Skeletal muscle satellite cell (primary cell): Measurements from ENCODE around the gene COQ8A.

Experiments used
- H3K27me3 ChIP-seq: 2 replicates; pipeline ENCODE4 v1.7.0; 2013; ENCODE audit warnings: low read length; ENCODE audit not compliant: control insufficient read depth, insufficient read depth
- H3K36me3 ChIP-seq: 2 replicates; pipeline ENCODE4 v1.7.0; 2013; ENCODE audit warnings: mild to moderate bottlenecking, control low read depth, low read length; ENCODE audit not compliant: insufficient read depth
- H3K4me1 ChIP-seq: 2 replicates; pipeline ENCODE4 v1.7.0; 2013; ENCODE audit warnings: low read length; ENCODE audit not compliant: control insufficient read depth, insufficient read depth
- H3K4me2 ChIP-seq: 2 replicates; pipeline ENCODE4 v1.7.0; 2013; ENCODE audit warnings: mild to moderate bottlenecking, low read length
- H3K4me3 ChIP-seq: 2 replicates; pipeline ENCODE4 v1.7.0; 2013; ENCODE audit warnings: low read length
- H3K9ac ChIP-seq: 2 replicates; pipeline ENCODE4 v1.7.0; 2013; ENCODE audit warnings: mild to moderate bottlenecking, low read depth, low read length, moderate library complexity
- H3K9me3 ChIP-seq: replicated peaks from 2 replicates; pipeline ENCODE4 v1.7.0; 2013; ENCODE audit warnings: mild to moderate bottlenecking, control low read depth, low read length

COQ8A gene

DNA sequence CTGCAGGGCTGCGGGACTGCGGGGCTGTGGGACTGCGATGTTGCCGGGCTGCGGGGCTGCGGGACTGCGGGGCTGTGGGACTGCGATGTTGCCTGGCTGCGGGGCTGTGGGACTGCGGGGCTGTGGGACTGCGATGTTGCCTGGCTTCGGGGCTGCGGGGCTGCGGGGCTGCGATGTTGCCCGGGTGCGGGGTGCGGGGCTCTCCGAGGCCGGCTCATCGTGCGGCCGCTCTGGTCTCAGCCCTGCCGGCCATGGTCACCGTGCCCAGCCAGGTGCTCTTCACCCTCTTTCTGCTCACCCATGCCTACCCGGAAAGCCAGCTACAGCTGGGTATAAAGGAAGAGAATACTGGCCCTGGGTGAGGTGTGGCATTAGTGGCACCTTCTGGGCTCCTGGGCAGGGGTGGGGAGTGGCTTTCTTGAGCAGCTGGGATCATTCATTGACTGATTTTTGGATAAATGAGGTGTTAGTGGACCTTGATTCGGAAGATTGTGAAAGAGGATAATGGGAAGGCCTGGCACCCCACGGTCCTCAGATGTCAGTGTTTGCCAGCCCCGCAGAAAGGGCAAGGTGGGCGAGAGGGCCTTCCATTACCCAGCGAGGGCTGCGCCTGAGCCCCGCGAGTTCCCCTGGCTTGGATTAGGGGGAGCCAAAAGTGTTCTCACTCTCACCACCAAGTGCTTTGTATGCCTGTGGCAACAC lies 36.3 kb downstream of the COQ8A start:
- Histone ChIP-seq H3K4me3 (no peak overlapping the region), H3K27me3 (no peaks in the 10 kb centered on the region), H3K9ac (no peak overlapping the region), H3K9me3 (no peaks in the 10 kb centered on the region), H3K4me2 (no peak overlapping the region), H3K4me1 (peaks cover 4% of the 10 kb centered on the region), H3K36me3 (no peaks in the 10 kb centered on the region)

DNA sequence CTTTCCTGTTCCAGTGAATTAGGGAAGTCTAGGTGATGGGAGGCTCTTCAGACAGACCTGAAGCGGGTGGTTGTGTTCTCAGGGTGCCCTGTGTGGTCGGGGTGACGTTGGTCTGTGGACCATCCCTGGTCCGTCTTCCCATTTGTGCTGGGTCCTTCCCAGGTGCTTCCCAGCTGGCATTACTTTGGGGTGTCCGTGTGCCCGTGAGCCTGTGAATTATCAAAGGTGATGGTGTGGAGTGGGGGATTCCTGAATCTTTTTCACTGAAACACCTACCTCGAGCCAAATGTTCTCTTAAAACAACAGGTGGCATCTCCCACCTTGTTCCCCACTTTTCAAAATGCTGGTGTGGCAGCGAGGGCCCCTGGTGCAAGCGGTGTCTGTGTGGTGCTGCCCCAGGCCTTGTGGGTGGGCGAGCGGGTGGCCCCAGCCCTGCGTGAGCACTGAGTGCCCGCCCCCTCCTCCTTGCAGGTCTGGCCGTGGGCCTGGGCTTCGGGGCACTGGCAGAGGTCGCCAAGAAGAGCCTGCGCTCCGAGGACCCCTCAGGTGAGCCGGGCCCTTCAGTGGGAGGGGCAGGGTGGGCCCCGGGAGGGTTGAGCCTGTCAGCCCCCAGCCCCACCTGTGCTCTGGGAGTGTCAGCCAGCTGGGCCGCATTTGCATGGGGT lies 37.0 kb downstream of the COQ8A start:
- Histone ChIP-seq H3K36me3 (no peaks in the 10 kb centered on the region), H3K9me3 (no peaks in the 10 kb centered on the region), H3K27me3 (no peaks in the 10 kb centered on the region), H3K4me2 (no peak overlapping the region), H3K9ac (no peak overlapping the region), H3K4me3 (no peak overlapping the region), H3K4me1 (peaks cover 4% of the 10 kb centered on the region)

DNA sequence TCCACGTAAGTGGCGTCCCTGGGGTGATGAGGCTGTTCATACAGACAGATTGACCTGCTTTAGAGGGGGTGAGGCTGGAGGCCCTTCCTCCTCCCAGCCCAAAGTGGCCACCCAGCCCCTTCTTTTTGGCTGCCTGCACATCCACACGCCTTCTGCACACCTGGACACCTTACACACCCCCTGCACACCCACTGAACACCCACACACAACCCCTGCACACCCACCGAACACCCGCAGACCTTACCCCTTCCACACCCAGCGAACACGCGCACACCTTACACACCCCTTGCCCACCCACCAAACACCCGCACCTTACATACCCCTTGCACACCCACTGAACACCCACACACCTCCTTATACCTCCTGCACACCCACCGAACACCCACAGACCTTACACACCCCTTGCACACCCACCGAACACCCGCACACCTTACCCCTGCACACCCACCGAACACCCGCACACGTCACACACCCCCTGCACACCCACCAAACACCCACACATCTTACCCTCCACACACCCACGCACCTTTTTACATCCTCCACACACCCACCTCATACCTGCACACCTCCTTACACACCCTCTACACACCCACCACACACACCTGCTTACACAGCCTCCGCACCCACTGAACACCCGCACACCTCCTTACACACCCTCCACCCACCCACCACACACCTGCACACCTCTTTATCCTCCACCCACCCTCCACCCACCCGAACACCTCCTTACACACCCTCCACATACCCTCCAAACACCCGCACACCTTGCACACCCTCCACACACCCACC lies 37.7 kb downstream of the COQ8A start:
- no peaks in the 10 kb centered on the region for H3K36me3 ChIP-seq
- no peaks in the 10 kb centered on the region for H3K27me3 ChIP-seq
- H3K9ac ChIP-seq: no peak overlapping the region
- H3K4me1 ChIP-seq: peaks cover 4% of the 10 kb centered on the region
- H3K9me3 ChIP-seq: no peaks in the 10 kb centered on the region
- no peak overlapping the region for H3K4me3 ChIP-seq
- no peak overlapping the region for H3K4me2 ChIP-seq

DNA sequence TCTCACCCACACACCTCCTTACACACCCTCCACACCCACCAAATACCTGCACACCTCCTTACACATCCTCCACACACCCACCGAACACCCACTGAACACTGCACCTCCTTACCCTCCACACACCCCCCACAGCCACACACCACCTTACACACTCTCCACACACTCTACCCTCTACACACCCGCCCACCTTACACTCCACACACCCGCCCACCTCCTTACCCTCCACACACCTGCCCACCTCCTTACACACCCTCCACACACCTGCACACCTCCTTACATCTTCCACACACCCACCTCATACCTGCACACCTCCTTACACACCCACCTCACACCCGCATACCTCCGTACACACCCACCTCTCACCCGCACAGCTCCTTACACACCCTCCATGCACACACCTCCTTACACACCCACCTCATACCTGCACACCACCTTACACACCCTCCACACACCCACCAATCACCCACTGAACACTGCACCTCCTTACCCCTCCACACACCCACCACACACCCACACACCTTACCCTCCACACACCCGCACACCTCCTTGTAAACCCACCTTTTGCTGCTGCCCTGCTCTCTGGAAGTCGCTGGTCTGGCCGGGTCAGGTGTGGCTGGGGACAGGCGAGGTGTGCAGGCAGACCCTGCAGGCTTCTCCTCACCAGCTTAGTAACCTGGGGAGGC lies 38.5 kb downstream of the COQ8A start:
- H3K4me3 ChIP-seq: no peak overlapping the region
- H3K36me3 ChIP-seq: no peaks in the 10 kb centered on the region

DNA sequence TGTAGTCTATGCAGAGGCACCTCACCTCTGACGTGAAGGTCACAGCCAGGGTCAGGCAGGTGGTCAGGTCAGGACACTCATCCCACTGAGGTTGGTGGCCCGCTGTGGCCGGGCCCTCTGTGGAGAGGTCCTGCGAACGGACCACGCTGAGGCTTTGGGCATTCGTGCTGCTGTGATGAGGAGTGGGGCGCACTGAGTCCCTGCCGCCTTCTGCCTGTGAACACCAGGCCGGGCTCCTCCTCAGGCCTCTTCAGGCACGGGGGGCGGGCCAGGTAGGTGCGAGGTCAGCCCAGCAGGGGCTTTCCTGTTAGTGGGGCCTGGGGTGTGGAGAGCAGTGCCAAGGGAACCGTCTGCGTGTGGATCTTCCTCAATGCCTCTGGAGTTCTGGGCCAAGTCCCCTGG lies 39.0 kb downstream of the COQ8A start:
- no peak overlapping the region for H3K4me2 ChIP-seq
- no peak overlapping the region for H3K9ac ChIP-seq
- H3K36me3 ChIP-seq: no peaks in the 10 kb centered on the region
- H3K9me3 ChIP-seq: no peaks in the 10 kb centered on the region
- peaks cover 3% of the 10 kb centered on the region for H3K4me1 ChIP-seq
- no peak overlapping the region for H3K4me3 ChIP-seq
- H3K27me3 ChIP-seq: no peaks in the 10 kb centered on the region

More for the DNA sequence above, 38.5 kb downstream of the COQ8A start:
- Histone ChIP-seq H3K4me1 (peaks cover 4% of the 10 kb centered on the region), H3K9ac (no peak overlapping the region), H3K27me3 (no peaks in the 10 kb centered on the region), H3K4me2 (no peak overlapping the region), H3K9me3 (no peaks in the 10 kb centered on the region)

DNA sequence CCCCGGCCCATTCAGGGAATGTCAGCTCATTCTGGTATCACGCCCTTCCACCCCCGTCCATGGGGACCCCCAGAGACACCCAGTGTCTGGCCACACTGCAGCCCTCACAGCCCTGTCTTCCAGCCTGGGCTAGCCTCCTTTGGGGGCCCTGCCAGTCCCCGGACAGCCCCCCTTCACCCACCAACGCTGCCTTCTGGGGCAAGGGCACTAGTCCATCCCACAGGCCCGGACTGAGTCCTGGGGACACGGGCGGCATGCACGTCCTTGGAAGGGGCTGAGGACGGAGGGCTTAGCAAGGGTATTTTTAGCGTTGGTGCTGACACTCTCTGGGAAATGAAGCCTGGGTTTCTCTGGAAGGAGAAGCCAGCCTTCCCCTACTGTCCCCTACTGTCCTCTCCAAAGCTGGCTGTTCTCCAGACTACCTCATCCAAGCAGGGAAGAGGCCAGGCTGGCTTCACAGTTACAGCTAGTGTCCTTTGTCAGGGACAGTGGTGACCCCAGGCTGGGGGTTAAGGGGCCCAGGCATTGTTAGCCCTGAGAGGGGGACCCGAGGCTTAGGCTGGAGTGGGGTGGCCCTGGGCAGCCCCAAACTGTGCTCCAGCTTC lies 39.5 kb downstream of the COQ8A start:
- H3K36me3 ChIP-seq: no peaks in the 10 kb centered on the region
- no peak overlapping the region for H3K9ac ChIP-seq
- H3K4me1 ChIP-seq: no peaks in the 10 kb centered on the region
- H3K4me3 ChIP-seq: no peak overlapping the region
- no peaks in the 10 kb centered on the region for H3K9me3 ChIP-seq
- H3K27me3 ChIP-seq: no peaks in the 10 kb centered on the region
- H3K4me2 ChIP-seq: no peak overlapping the region

DNA sequence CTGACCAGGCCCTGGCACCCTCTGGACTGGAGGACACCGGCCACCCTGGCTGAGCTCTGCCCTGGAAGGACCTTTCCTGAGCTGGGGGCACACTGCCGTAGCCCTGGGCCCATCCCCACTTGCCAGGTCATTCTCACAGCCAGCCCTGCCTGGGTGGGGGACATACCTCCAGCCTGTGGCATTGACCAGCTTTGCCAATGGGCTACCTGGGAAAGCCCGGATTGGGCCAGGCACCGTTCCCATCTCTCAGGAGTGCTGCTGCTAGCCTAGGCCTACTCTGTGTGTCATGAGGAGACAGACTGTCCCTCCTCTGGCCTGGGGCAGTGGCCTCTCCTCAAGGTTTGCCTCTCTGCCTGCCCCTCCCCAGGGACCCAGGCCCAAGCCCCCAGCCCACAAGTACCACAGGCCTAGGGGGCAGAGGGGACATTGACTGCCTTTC lies 40.0 kb downstream of the COQ8A start:
- Histone ChIP-seq H3K9ac (no peak overlapping the region), H3K36me3 (no peaks in the 10 kb centered on the region), H3K4me1 (no peaks in the 10 kb centered on the region), H3K27me3 (no peaks in the 10 kb centered on the region), H3K9me3 (no peaks in the 10 kb centered on the region), H3K4me2 (no peak overlapping the region), H3K4me3 (no peak overlapping the region)

DNA sequence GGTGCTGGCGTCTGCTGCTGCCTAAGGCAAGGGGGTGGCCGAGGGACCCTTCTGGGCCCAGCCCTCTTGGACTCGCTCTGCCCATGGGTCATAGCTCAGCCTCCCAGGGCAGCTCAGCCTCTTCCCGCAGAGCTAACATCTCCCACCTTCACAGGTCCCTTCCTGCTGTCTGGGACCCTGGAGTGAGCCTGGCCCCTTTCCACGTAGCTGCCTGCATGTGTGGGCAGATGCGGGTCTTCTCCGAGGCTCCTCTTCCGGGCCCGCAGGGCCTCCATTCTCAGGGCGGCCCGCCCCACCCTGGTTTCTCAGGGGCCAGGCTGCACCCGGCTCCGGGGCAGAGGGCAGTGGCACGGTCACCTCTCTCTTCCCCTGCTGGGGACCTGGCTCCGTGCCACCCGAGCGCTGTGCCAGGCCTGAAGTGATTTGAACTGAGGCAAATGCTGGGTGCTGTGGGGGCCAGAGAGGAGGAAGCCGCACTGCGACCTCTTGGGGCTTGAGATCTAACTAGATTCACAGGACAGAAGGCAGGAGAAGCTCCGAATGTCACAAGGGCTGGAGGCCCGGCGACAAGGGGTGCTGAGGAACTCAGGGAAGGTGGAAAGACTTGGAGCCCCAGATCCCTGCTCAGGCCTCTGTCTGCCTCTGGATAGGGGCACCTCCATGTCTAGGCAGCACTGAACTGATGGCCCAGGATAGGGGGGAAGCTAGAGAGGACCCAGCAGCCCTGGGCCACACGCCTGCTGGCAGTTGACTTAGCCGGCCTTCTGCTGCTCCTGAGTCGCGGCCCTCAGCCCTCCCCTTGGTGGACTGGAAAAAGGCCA lies 40.7 kb downstream of the COQ8A start:
- no peak overlapping the region for H3K4me3 ChIP-seq
- H3K27me3 ChIP-seq: no peaks in the 10 kb centered on the region
- no peak overlapping the region for H3K4me2 ChIP-seq
- no peaks in the 10 kb centered on the region for H3K4me1 ChIP-seq
- no peaks in the 10 kb centered on the region for H3K9me3 ChIP-seq
- H3K36me3 ChIP-seq: no peaks in the 10 kb centered on the region
- no peak overlapping the region for H3K9ac ChIP-seq

DNA sequence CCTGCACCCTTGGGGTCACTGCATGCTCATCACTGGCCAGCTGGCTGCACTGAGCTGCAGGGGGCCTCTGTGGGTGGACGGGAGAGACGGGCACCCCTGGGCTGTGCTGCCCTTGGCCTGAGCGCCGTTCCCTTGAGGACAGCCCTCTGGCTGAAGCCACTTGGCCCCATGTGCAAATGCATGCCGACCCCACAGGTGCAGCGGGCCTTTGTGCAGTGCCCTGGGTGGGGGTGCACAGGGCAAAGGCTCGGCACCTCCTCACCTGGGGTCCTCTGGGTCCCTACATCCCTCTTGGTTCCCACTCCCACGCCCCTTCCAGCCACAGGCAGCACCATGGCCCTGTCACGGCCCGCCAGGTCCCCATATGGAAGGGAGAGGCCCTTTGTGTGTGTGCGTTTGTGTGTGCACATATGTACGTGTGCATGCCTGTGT lies 41.3 kb downstream of the COQ8A start:
- no peak overlapping the region for H3K4me2 ChIP-seq
- no peaks in the 10 kb centered on the region for H3K9me3 ChIP-seq
- H3K36me3 ChIP-seq: peaks cover under 1% of the 10 kb centered on the region
- H3K4me1 ChIP-seq: no peaks in the 10 kb centered on the region
- H3K4me3 ChIP-seq: no peak overlapping the region
- no peak overlapping the region for H3K9ac ChIP-seq
- no peaks in the 10 kb centered on the region for H3K27me3 ChIP-seq

DNA sequence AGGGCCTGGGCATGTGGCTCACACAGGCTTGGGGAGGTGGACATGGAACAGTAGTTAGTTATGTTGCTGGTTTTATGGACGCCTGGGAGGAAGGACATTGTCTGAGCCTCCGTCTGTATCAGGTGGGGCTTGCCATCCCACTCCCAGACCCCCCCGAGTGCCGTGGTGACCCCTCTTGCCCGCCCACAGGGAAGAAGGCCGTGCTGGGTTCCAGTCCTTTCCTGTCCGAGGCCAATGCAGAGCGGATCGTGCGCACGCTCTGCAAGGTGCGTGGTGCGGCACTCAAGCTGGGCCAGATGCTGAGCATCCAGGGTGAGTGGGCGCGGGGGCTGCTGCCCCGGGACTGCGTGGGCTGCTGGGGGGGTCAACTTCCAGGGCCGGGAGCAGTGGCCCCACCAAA lies 41.7 kb downstream of the COQ8A start:
- peaks cover 5% of the 10 kb centered on the region for H3K36me3 ChIP-seq
- no peak overlapping the region for H3K9ac ChIP-seq
- H3K4me2 ChIP-seq: no peak overlapping the region
- H3K27me3 ChIP-seq: no peaks in the 10 kb centered on the region
- no peaks in the 10 kb centered on the region for H3K9me3 ChIP-seq
- no peaks in the 10 kb centered on the region for H3K4me1 ChIP-seq
- H3K4me3 ChIP-seq: no peak overlapping the region
